ENCODE measurements around the gene CXorf58. TPM values are rescaled to one million over a fixed set of nuclear protein-coding genes. Genes with fewer than 3 reads are reported as not detected.
"Not testable (repeated sequence)": the region's sequence is repeated elsewhere in the genome, so short reads cannot be mapped to it uniquely, and the experiment has no call there.

CXorf58 gene
- total RNA-seq, 1 experiment from 2014 or later, result not detected

DNA sequence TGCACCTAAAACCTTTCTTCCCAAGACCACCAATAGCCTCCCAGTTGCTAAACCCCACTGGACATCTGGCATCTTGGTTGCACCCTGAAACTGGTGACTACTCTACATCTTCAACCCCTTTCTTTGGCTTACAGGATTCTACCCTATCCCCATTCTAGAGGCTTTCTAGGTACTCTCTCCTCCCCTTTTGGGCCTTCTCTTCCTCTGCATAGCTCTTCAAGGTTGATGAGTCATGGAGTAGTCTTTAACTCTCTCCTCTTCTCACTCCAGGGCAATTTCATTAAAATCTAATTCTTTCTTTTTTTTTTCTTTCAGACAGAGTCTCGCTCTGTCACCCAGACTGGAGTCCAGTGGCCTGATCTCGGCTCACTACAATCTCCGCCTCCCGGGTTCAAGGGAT is 16.9 kb upstream of the CXorf58 start:
- TF ChIP-seq JUND (IDR thresholded peaks at IDR 0.05) (no peak), EZH2phosphoT487 (IDR thresholded peaks at IDR 0.05; ENCODE audit: borderline replicate concordance) (no peak), YY1 (IDR thresholded peaks at IDR 0.05; ENCODE audit: extremely low read depth, insufficient replicate concordance, low read depth, low read length) (no peak), SRF (IDR thresholded peaks at IDR 0.05; ENCODE audit: low read depth) (no peak), CEBPB (IDR thresholded peaks at IDR 0.05; ENCODE audit: low read depth) (no peak), ZNF274 (IDR thresholded peaks at IDR 0.05; ENCODE audit: low read depth, low read length) (no peak), ELF1 (IDR thresholded peaks at IDR 0.05; ENCODE audit: borderline replicate concordance, low read depth) (no peak), TCF7L2 (IDR thresholded peaks at IDR 0.05; ENCODE audit: borderline replicate concordance, extremely low read depth, insufficient read depth, insufficient read length) (no peak), EGR1 (IDR thresholded peaks at IDR 0.05; ENCODE audit: low read depth) (no peak), FOSL1 (IDR thresholded peaks at IDR 0.05; ENCODE audit: low read depth) (no peak)
- TF ChIP-seq, protein P1, sequence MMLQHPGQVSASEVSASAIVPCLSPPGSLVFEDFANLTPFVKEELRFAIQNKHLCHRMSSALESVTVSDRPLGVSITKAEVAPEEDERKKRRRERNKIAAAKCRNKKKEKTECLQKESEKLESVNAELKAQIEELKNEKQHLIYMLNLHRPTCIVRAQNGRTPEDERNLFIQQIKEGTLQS (IDR thresholded peaks at IDR 0.05), result no peak
- TF ChIP-seq, protein P2, sequence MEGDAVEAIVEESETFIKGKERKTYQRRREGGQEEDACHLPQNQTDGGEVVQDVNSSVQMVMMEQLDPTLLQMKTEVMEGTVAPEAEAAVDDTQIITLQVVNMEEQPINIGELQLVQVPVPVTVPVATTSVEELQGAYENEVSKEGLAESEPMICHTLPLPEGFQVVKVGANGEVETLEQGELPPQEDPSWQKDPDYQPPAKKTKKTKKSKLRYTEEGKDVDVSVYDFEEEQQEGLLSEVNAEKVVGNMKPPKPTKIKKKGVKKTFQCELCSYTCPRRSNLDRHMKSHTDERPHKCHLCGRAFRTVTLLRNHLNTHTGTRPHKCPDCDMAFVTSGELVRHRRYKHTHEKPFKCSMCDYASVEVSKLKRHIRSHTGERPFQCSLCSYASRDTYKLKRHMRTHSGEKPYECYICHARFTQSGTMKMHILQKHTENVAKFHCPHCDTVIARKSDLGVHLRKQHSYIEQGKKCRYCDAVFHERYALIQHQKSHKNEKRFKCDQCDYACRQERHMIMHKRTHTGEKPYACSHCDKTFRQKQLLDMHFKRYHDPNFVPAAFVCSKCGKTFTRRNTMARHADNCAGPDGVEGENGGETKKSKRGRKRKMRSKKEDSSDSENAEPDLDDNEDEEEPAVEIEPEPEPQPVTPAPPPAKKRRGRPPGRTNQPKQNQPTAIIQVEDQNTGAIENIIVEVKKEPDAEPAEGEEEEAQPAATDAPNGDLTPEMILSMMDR (IDR thresholded peaks at IDR 0.05 in 2 of 3, conservative IDR thresholded peaks at IDR 0.05 in 1 of 3; ENCODE audit: borderline replicate concordance in 1 of 3, insufficient read depth in 1 of 3, low read depth in 2 of 3, low read length in 2 of 3), result no peak
- Histone ChIP-seq H3K36me3 (ENCODE audit: control insufficient read depth in 1 of 2, insufficient read depth in 2 of 2, low read length in 2 of 2) (no peaks in the 10 kb centered on the region), H3K9me2 (ENCODE audit: insufficient read depth) (no peaks in the 10 kb centered on the region), H3K4me1 (ENCODE audit: control insufficient read depth in 1 of 2, insufficient read depth in 2 of 2, low read length in 2 of 2) (peaks cover 38 to 50% of the 10 kb centered on the region in 2 experiments), H3K27ac (ENCODE audit: low read depth, low read length) (peak overlapping the region; percentile 74; the same call in 1 of the 2 replicates), H3K9ac (ENCODE audit: low read length) (no peak overlapping the region), H3K4me3 (replicated peaks in 1 of 2; ENCODE audit: low read depth in 1 of 2, low read length in 2 of 2) (no peak overlapping the region), H4K20me1 (ENCODE audit: insufficient read depth) (no peaks in the 10 kb centered on the region), H3K9me3 (ENCODE audit: control insufficient read depth in 1 of 2, insufficient read depth in 1 of 2, low read depth in 1 of 2, low read length in 2 of 2) (no peaks in the 10 kb centered on the region), H3K27me3 (ENCODE audit: insufficient read depth, low read length) (no peaks in the 10 kb centered on the region), H3K4me2 (ENCODE audit: low read length) (peak overlapping the region; percentile 17; the same call in 1 of the 2 replicates), H3K79me2 (ENCODE audit: insufficient read depth, low read length) (no peaks in the 10 kb centered on the region), H2AFZ (ENCODE audit: low read depth, low read length, poor library complexity, severe bottlenecking) (no peak overlapping the region)
- ATAC-seq (no peak), DNase-seq (ENCODE audit: low read depth, low spot score) (no peak)
- RAD21 ChIA-PET (ENCODE audit: low non-redundant PET in 1 of 2, low total read pairs in 2 of 2, uncharacterized antibody in 2 of 2, unreplicated experiment in 2 of 2), result no interaction called here
- BruUV-seq (replicated peaks), result no TSS peak
- CTCF ChIA-PET, result no interaction called here
- POLR2A ChIA-PET, result interaction anchor here (0.7 to 1.0 kb wide), 2 partner anchors 107 to 108 kb away, joined by 3 to 4 read pairs; partner anchors contain the start of gene SAT1
- intact Hi-C loops (cut with micrococcal nuclease), result no loop called here

DNA sequence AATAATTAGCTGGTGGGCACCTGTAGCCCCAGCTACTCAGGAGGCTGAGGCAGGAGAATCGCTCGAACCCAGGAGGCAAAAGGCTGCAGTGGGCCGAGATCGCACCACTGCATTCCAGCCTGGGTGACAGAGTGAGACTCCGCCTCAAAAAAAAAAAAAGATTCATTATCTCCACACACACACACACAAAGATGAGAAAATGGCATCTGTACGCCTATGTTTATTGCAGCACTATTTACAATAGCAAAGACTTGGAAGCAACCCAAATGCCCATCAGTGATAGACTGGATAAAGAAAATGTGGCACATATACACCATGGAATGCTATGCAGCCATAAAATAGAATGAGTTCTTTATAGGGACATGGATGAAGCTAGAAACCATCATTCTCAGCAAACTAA is 12.8 kb upstream of the CXorf58 start:
- POLR2A ChIA-PET; BruUV-seq (replicated peaks); H3K4me2 ChIP-seq (ENCODE audit: low read length): not testable (repeated sequence)

DNA sequence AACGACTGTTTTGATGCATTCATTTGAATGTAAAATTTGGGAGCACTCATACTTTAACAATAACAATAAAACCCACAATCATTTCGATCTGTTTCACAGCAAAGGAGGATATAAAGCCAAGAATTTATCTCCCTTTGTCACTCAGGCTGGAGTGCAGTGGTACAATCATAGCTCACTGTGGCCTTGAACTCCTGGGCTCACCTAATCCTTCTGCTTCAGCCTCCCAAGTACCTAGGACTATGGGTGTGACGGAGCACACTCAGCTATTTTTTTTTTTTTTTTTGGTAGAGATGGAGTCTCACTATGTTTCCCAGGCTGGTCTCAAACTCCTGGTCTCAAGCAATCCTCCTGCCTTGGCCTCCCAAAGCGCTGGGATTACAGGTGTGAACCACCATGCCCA is 11.3 kb upstream of the CXorf58 start:
- Histone ChIP-seq H3K4me1 (ENCODE audit: control insufficient read depth in 1 of 2, insufficient read depth in 2 of 2, low read length in 2 of 2) (peaks cover 47 to 48% of the 10 kb centered on the region in 2 experiments), H3K27ac (ENCODE audit: low read depth, low read length) (peak overlapping the region; percentile 52; the same call in 1 of the 2 replicates)
- DNase-seq (ENCODE audit: low read depth, low spot score); H3K9me3 ChIP-seq (ENCODE audit: control insufficient read depth in 1 of 2, insufficient read depth in 1 of 2, low read depth in 1 of 2, low read length in 2 of 2); H3K79me2 ChIP-seq (ENCODE audit: insufficient read depth, low read length); H3K9me2 ChIP-seq (ENCODE audit: insufficient read depth); H3K9ac ChIP-seq (ENCODE audit: low read length); ATAC-seq; H3K27me3 ChIP-seq (ENCODE audit: insufficient read depth, low read length); H2AFZ ChIP-seq (ENCODE audit: low read depth, low read length, poor library complexity, severe bottlenecking); H4K20me1 ChIP-seq (ENCODE audit: insufficient read depth); H3K4me2 ChIP-seq (ENCODE audit: low read length); BruUV-seq (replicated peaks); intact Hi-C loops (cut with micrococcal nuclease); CTCF ChIA-PET; H3K36me3 ChIP-seq (ENCODE audit: control insufficient read depth in 1 of 2, insufficient read depth in 2 of 2, low read length in 2 of 2); H3K4me3 ChIP-seq (replicated peaks in 1 of 2; ENCODE audit: low read depth in 1 of 2, low read length in 2 of 2): not testable (repeated sequence)
- ChIA-PET POLR2A (interaction anchor here (1.4 kb wide), 1 partner anchor 114 kb away, joined by 4 read pairs; the partner anchor contains the start of gene SAT1), RAD21 (ENCODE audit: low non-redundant PET in 1 of 2, low total read pairs in 2 of 2, uncharacterized antibody in 2 of 2, unreplicated experiment in 2 of 2) (interaction anchor here in 1 of 2 experiments (0.6 kb wide), 1 partner anchor 267 kb away, joined by 3 read pairs; no protein-coding TSS in a partner anchor)

More for the DNA sequence above, 12.8 kb upstream of the CXorf58 start:
- CTCF ChIA-PET; H2AFZ ChIP-seq (ENCODE audit: low read depth, low read length, poor library complexity, severe bottlenecking); H3K4me3 ChIP-seq (replicated peaks in 1 of 2; ENCODE audit: low read depth in 1 of 2, low read length in 2 of 2); H3K9me3 ChIP-seq (ENCODE audit: control insufficient read depth in 1 of 2, insufficient read depth in 1 of 2, low read depth in 1 of 2, low read length in 2 of 2); RAD21 ChIA-PET (ENCODE audit: low non-redundant PET in 1 of 2, low total read pairs in 2 of 2, uncharacterized antibody in 2 of 2, unreplicated experiment in 2 of 2); H3K9ac ChIP-seq (ENCODE audit: low read length); DNase-seq (ENCODE audit: low read depth, low spot score); ATAC-seq; H3K36me3 ChIP-seq (ENCODE audit: control insufficient read depth in 1 of 2, insufficient read depth in 2 of 2, low read length in 2 of 2); H4K20me1 ChIP-seq (ENCODE audit: insufficient read depth); H3K27me3 ChIP-seq (ENCODE audit: insufficient read depth, low read length); intact Hi-C loops (cut with micrococcal nuclease); H3K79me2 ChIP-seq (ENCODE audit: insufficient read depth, low read length); H3K9me2 ChIP-seq (ENCODE audit: insufficient read depth); H3K27ac ChIP-seq (ENCODE audit: low read depth, low read length): not testable (repeated sequence)
- peaks cover 47 to 48% of the 10 kb centered on the region in 2 experiments for H3K4me1 ChIP-seq (ENCODE audit: control insufficient read depth in 1 of 2, insufficient read depth in 2 of 2, low read length in 2 of 2)

Data from HCT116 (cell line).